Mucosa of gallbladder (tissue), 1 donor: ENCODE data around the gene WIPI1. TPM values are rescaled to one million over a fixed set of nuclear protein-coding genes. Genes with fewer than 3 reads are reported as not detected.

ENCODE experiments used
- DNase-seq: peaks from one replicate; pipeline ENCODE4 v3.0.0-alpha.2; 2020; ENCODE audit warnings: low spot score
- total RNA-seq: library from RNA; stranded (reverse); gene quantifications from one replicate; pipeline ENCODE4 v1.2.1, GENCODE V29; 2021
- donor health status: DM: no; HTN: no; CAD: no.

Gene WIPI1
- total RNA-seq, 1 donor from 2014 or later, result 61.9 TPM

DNA sequence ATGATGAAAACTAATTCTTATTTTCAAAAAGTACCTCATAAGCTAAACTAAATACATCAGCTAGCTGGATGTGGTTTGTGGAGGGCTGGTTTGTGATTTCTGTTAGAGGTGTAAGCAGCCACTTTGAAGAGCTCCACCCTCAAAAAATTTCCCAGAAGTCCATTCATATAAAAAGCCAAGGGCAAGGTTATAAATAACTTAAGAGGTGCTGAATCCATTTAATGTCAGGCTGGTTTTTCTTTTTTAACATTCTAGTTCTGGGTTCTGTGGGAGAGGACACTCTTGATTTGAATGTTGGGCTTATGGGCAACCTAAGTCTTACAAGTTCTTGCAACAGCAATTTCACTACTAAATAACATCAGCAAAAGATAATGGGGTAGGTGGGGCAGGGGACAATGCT, 3.4 kb upstream of the WIPI1 start:
- no peak for DNase-seq

- no peak for DNase-seq
These were observed 2.9 kb upstream of the WIPI1 start for GRCh38 chr17:68460146-68460545.

DNA sequence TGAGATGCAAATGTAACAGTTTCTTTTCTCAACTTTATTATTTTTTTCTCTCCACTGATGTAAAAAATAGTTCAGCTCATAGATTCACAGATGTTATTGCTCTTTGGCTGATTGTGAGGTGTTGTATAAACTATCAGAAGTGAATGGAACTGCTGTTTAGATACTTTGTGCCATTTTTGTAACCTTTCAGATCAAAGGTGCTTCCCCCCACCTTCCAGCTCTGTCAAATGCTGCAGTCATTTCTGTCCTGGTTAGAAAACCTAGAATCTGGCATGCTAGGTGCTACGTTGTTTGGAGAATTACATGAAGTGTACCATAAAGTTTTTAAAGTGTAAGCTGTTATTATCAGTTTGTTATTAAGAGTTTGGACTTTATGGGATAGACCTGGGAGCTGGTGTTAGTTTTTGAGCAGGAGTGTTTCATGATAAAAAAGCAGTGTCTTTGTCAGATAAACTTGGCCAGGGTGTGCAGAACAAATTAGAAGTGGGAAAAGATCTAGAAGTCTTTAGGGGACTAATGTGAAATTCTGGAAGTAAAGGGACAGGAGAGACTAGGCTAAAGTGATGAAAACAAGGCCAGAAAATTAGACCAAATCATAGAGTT, 1.8 kb upstream of the WIPI1 start:
- no peak for DNase-seq

- DNase-seq, result no peak
These were observed 1.2 kb upstream of the WIPI1 start for GRCh38 chr17:68458260-68459036.

DNA sequence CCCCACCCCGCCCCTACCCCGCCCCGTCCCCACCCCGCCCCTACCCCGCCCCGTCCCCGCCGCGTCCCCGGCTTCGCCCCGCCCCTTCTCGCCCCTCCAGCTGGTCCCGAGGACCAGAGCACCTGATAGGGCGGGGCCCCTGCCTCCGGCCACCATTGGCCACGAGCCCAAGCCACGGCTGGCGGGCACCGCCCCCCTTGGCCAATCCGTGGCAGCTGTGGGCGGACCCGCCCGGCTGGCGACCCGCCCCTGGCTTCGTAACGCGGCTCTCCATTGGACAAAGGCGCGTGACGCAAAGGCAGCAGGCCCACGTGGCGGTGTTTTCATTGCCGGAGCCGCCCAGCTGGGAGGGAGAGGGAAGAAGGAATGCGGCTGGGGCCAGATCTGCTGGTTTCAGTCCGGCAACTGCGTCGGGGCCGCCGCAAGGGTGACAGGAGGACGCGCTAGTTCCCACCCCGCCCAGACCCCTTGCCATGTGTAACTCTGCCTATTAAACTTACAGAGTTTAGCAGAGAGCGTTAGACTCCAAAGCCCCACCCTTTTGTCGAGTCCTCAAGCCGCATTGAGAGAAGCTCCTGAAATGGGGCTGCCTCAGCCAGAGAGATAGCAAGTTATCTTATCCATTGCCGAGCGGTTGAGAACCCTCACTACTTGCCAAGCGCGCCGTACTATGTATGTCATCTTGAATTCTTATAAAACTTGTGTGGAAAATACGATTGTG, 403 bp upstream of the WIPI1 start:
- DNase-seq, result peak; percentile 99

- DNase-seq, result peak; percentile 78
These were observed 743 bp downstream of the WIPI1 start for GRCh38 chr17:68456339-68457167.

DNA sequence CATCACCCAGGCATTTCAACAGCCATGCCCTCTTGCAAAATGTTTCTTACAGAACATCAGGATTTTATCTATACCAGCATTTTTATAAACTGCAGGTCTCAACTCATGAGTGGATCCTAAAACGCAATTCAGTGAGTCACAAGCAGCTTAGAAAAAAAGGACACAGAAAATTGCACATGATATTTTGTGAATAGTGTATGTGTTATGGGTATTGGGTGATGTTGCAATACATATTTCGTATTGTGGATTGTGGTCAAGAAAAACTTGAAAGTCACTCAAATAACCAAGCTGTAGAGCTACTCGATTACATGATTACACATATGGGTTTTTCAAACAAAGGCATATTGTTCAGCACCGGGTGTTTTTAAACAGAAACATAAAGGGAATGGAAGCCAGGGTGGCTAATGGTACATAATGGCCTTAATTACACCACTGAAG, 1.4 kb downstream of the WIPI1 start:
- DNase-seq, result no peak

DNA sequence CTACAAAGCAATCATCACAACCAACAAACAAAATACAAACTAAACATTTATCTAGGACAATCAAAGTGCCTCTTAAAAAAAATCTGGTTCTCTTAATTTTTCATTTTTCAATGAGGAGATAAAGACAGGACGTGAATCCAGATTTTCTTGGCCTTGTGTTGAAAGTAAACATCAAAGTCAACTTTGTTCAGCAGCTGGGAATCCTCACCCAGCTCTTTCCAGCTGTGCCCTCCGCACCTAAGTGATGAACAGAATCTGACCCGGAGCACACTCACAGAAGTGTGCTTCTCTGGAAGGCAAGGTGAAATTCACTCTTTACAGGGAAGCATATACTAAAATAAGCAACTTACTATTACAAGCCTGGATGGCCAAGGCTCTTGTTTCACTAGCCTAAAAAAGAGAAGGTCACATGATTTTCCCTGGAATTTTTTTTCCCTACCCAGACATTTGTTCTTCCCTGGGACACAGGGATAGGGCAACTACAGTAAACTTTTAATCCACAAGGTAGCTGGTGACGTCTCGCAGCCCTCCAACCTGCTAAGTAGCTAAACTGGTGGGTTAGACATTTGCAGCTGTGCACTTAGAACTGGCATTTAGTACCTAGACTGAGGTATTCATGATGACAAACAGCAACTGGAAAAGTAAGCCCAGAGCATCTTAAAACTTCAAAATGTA, 3.2 kb downstream of the WIPI1 start:
- no peak for DNase-seq

- no peak for DNase-seq
These were observed 4.5 kb downstream of the WIPI1 start for GRCh38 chr17:68452724-68453290.

GRCh38 chr17:68451670-68452354, 5.5 kb downstream of the WIPI1 start:
- no peak for DNase-seq

DNA sequence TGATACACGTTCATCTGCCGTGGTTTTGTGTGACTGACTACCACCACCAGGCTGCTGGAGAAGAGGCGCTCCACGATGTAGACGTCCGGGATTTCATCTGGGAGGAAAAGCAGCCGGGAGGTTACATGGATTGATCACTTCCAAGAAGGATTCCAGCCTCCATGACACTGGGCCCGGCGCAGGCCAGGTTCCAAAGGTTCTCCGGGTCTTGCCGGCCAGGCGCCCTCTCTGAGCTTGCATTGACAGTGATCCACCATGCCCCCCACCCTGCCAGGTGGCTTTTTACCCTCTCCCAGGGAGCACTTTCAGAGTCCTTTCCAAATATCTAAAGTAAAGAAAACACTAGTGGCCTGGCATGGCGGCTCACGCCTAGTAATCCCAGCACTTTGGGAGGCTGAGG, 6.5 kb downstream of the WIPI1 start:
- DNase-seq, result no peak

- DNase-seq, result no peak
These were observed 6.9 kb downstream of the WIPI1 start for GRCh38 chr17:68450391-68450790.

- no peak for DNase-seq
These were observed 8.1 kb downstream of the WIPI1 start for GRCh38 chr17:68449021-68449739.

DNA sequence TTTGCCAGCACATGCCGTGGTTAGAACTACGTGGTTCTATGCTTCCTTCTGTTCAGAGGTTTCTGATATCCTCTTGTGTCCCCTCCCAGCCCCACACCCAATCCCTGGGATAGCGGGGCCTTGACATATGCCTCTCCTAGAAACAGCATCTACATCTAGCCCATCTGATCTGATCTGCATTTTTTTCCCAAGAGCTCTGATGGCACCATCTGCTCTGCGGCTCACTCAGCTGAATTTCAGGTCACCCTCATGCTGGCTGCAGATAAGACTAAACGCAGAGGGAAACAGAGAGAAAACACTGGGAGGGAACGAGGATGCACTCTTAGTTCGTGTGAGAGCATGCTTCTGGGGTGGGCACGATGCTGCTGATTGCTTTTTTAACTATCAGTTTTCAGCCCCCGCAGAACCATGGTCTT, 10.7 kb downstream of the WIPI1 start:
- DNase-seq, result no peak

DNA sequence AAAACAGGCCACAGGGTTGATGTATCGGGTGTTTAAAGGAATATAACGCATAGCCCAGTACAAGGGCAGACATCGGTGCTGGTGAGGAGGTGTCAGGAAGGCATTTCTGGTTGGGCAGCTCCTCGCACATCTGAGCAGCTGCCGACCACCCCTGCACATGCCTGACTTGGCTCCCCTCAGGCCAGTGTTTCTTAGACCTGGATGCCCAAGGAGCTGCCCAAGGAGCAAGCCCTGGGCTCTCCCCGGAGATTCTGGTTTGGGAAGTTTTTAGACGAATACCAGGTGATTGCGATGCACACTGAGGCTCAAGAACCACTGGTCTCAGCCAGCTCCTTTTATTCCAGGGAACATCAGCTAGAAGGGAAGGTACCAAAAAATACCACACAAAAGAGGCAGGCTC, 11.6 kb downstream of the WIPI1 start:
- DNase-seq, result no peak

- no peak for DNase-seq
These were observed 13.3 kb downstream of the WIPI1 start for GRCh38 chr17:68443972-68444464.

DNA sequence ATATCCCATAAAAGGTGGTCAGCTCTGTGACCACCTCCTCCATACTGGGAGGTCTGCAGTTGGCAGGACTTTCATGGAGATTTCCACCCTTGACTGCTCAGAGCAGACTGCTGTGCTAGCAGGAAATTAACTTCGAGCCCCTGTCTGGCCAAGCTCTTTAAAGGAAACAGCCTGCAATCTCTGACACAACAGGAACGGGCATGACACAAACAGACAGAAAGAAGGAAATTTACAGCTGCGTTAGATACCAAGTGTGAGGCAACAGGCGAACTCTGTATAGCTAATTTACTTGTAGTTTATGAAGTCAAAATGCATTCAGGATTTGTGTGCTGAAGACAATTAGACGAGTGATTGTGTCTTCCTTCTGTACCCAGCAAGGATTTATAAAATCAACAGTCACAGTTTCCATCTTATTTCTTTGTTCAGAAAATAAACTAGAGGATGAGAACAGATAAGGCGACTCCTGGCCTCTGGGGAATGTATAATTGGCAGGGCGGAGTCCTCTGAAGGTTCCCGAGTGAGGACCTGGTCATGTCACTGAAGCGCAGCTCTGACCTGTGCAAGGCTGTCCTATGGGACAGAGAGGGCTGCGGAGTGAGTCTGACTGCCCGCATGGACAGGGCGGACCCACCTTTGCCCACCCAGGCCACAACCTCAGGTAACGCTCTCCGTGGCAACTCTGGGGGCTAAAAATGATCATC, 16.1 kb downstream of the WIPI1 start:
- DNase-seq, result no peak

GRCh38 chr17:68440526-68440925, 16.8 kb downstream of the WIPI1 start:
- no peak for DNase-seq
